HL-60 (cell line): ENCODE results near the gene C20orf202.

ENCODE experiments used
- DNase-seq, 2 experiments: peaks; one replicate each; pipeline ENCODE4 v3.0.0-alpha.2; 2010 to 2020; ENCODE audit warnings: low read depth in 1 of 2, low spot score in 1 of 2
- H3K27ac ChIP-seq: fragments of 250-450 bp; sonication (Bioruptor Pico); replicated peaks from 2 replicates; pipeline ENCODE4 v1.5.1; 2020; ENCODE audit warnings: mild to moderate bottlenecking, moderate library complexity
- H3K27me3 ChIP-seq: fragments of 250-450 bp; sonication (Bioruptor Pico); 2 replicates; pipeline ENCODE4 v1.5.1; 2021; ENCODE audit warnings: mild to moderate bottlenecking, moderate library complexity; ENCODE audit not compliant: insufficient read depth, poor library complexity, severe bottlenecking
- H3K4me3 ChIP-seq: replicated peaks from 2 replicates; pipeline ENCODE4 v1.5.1; 2011; ENCODE audit warnings: mild to moderate bottlenecking, control low read depth, low read length; ENCODE audit not compliant: insufficient read depth
- CTCF ChIP-seq: IDR thresholded peaks from one replicate; pipeline ENCODE4 v1.5.1; 2011; ENCODE audit warnings: low read length, control low read depth, inconsistent platforms; ENCODE audit not compliant: insufficient read depth
- GABPA ChIP-seq: IDR thresholded peaks from 2 replicates; pipeline ENCODE4 v1.6.1; 2012; ENCODE audit warnings: low read depth
- POLR2AphosphoS5 ChIP-seq: IDR thresholded peaks from 2 replicates; pipeline ENCODE4 v1.6.1; 2012; ENCODE audit warnings: low read depth
- REST ChIP-seq: IDR thresholded peaks from 2 replicates; pipeline ENCODE4 v1.6.1; 2012; ENCODE audit warnings: low read depth; ENCODE audit not compliant: insufficient replicate concordance
- SPI1 ChIP-seq: IDR thresholded peaks from 2 replicates; pipeline ENCODE4 v1.6.1; 2012; ENCODE audit warnings: low read depth, mild to moderate bottlenecking, borderline replicate concordance

Gene C20orf202

GRCh38 chr20:1160496-1160895 lies 42.8 kb upstream of the C20orf202 start:
- no peak overlapping the region for H3K4me3 ChIP-seq
- H3K27me3 ChIP-seq, result no peaks in the 10 kb centered on the region
- H3K27ac ChIP-seq, result no peak overlapping the region
- no peak for DNase-seq
- TF ChIP-seq GABPA (no peak), SPI1 (no peak), REST (no peak), CTCF (no peak), POLR2AphosphoS5 (no peak)

- no peaks in the 10 kb centered on the region for H3K27me3 ChIP-seq
- TF ChIP-seq CTCF (no peak), POLR2AphosphoS5 (no peak), SPI1 (no peak), REST (no peak), GABPA (no peak)
- H3K4me3 ChIP-seq, result no peak overlapping the region
- no peak overlapping the region for H3K27ac ChIP-seq
- DNase-seq, result no peak
Measured at GRCh38 chr20:1160991-1161390, 42.3 kb upstream of the C20orf202 start.

- H3K4me3 ChIP-seq, result no peak overlapping the region
- TF ChIP-seq REST (no peak), SPI1 (no peak), CTCF (no peak), GABPA (no peak), POLR2AphosphoS5 (no peak)
- no peaks in the 10 kb centered on the region for H3K27me3 ChIP-seq
- no peak overlapping the region for H3K27ac ChIP-seq
- DNase-seq, result no peak
Measured at GRCh38 chr20:1163105-1163504, 40.1 kb upstream of the C20orf202 start.
